K562 (cell line): Measurements from ENCODE around the gene SQOR. TPM values are rescaled to one million over a fixed set of nuclear protein-coding genes. Genes with fewer than 3 reads are reported as not detected.

Experiments used
- BHLHE40 ChIP-seq: IDR thresholded peaks from 2 replicates; pipeline ENCODE4 v1.6.1; 2011; ENCODE audit warnings: low read length, improper control_type of control experiment
- CBFA2T2 ChIP-seq: fragments of 450-650 bp; conservative IDR thresholded peaks from 2 replicates; pipeline ENCODE4 v1.6.1; 2017; ENCODE audit warnings: mild to moderate bottlenecking
- RFX1 ChIP-seq: fragments of 450-650 bp; IDR thresholded peaks from 2 replicates; pipeline ENCODE4 v1.6.1; 2016; ENCODE audit warnings: mild to moderate bottlenecking, moderate library complexity
- ZNF431 ChIP-seq: sonication (generic); formaldehyde crosslinking; IDR thresholded peaks from 2 replicates; pipeline ENCODE4 v1.8.0; 2022; ENCODE audit warnings: mild to moderate bottlenecking, missing genetic modification reagents
- polyA plus RNA-seq, 8 experiments: library from polyadenylated mRNA; depleted of rRNA in 4 of 8; stranded (reverse) in 5 of 8; unstranded in 3 of 8; fragments of >200 nt; fragmentation: Nextera tagmentation in 2 of 8; fragmentation: Illumina TruSeq in 1 of 8; extraction: Ambion mirVana in 2 of 8; extraction: Trizol in 1 of 8; gene quantifications; 2 replicates each; pipeline versions ENCODE4 v1.2.1 to v1.2.3, GENCODE V29; 2011 to 2014; ENCODE audit warnings: inconsistent platforms in 1 of 8, missing spikeins in 1 of 8
- total RNA-seq, 7 experiments: library from RNA; depleted of rRNA in 6 of 7; stranded (reverse); fragments of >200 nt in 6 of 7; fragmentation: Illumina TruSeq in 2 of 7; extraction: Trizol in 2 of 7; gene quantifications; 2 replicates each; pipeline versions ENCODE4 v1.2.1 to v1.2.3, GENCODE V29; 2011 to 2021; ENCODE audit warnings: low replicate concordance in 1 of 7
- TF ChIP-seq, protein P1 (sequence below): fragments of 450-650 bp; IDR thresholded peaks from 2 replicates; pipeline ENCODE4 v1.6.1; 2016; ENCODE audit warnings: mild to moderate bottlenecking, moderate library complexity
- TF ChIP-seq, protein P2 (sequence below), 2 experiments: fragments of 450-650 bp; formaldehyde crosslinking in 1 of 2; IDR thresholded peaks; 2 replicates each; pipeline versions ENCODE4 v1.4.0 to v1.6.1; 2014 to 2020; ENCODE audit warnings: mild to moderate bottlenecking in 2 of 2, borderline replicate concordance in 1 of 2, low read depth in 1 of 2

SQOR gene
- total and polyA plus RNA-seq, 9 of the 15 experiments (the other 6 are each of a cell fraction or from before 2014, with no cell fraction given), result 0.32 to 1.6 (median 1.1) TPM

DNA sequence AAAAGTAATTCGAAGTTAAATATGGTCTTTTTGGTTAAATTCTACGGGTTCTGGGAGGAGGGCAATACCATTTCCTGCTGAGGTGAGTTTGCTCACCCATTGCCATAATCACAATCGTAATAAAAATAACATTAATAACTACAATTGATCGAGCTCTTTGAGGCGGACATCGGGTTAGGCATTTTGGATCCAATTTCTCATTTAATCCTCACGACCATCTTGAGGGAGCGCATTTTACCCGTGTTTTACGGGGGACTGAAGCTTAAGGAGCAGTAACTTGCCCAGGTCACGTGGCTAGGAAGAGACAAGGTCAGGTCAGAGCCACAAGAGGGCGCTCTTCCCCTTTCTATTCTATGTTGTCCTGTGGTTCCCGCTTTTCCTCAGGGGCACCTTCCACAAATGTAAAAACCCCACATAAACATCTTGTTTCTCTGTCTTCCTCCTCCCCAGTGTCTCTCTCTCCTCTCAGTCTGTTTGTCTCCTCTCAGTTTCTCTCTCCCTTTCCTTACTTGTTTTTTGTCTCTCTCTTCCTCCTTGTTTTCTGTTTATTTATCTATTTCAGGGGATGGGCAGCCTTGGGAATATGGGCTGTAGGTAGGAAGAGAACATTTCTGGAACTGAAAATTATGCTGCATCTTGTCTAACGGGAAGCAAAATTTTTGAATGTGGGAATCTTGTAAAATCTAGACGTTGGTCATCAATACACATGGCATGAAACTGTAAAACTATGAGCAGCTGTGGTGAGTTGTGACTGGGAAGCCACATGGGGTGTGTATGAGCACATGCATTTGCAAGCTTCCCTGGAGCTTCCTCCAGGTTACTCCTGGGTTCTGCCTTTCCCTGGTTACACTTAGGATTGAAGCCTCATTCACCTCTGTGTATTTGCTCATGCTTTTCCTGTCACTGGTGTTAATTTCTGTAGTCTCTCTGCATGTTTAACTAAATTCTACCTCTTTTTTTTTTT, 71.0 kb downstream of the SQOR start (continued):
- TF ChIP-seq, protein P1, sequence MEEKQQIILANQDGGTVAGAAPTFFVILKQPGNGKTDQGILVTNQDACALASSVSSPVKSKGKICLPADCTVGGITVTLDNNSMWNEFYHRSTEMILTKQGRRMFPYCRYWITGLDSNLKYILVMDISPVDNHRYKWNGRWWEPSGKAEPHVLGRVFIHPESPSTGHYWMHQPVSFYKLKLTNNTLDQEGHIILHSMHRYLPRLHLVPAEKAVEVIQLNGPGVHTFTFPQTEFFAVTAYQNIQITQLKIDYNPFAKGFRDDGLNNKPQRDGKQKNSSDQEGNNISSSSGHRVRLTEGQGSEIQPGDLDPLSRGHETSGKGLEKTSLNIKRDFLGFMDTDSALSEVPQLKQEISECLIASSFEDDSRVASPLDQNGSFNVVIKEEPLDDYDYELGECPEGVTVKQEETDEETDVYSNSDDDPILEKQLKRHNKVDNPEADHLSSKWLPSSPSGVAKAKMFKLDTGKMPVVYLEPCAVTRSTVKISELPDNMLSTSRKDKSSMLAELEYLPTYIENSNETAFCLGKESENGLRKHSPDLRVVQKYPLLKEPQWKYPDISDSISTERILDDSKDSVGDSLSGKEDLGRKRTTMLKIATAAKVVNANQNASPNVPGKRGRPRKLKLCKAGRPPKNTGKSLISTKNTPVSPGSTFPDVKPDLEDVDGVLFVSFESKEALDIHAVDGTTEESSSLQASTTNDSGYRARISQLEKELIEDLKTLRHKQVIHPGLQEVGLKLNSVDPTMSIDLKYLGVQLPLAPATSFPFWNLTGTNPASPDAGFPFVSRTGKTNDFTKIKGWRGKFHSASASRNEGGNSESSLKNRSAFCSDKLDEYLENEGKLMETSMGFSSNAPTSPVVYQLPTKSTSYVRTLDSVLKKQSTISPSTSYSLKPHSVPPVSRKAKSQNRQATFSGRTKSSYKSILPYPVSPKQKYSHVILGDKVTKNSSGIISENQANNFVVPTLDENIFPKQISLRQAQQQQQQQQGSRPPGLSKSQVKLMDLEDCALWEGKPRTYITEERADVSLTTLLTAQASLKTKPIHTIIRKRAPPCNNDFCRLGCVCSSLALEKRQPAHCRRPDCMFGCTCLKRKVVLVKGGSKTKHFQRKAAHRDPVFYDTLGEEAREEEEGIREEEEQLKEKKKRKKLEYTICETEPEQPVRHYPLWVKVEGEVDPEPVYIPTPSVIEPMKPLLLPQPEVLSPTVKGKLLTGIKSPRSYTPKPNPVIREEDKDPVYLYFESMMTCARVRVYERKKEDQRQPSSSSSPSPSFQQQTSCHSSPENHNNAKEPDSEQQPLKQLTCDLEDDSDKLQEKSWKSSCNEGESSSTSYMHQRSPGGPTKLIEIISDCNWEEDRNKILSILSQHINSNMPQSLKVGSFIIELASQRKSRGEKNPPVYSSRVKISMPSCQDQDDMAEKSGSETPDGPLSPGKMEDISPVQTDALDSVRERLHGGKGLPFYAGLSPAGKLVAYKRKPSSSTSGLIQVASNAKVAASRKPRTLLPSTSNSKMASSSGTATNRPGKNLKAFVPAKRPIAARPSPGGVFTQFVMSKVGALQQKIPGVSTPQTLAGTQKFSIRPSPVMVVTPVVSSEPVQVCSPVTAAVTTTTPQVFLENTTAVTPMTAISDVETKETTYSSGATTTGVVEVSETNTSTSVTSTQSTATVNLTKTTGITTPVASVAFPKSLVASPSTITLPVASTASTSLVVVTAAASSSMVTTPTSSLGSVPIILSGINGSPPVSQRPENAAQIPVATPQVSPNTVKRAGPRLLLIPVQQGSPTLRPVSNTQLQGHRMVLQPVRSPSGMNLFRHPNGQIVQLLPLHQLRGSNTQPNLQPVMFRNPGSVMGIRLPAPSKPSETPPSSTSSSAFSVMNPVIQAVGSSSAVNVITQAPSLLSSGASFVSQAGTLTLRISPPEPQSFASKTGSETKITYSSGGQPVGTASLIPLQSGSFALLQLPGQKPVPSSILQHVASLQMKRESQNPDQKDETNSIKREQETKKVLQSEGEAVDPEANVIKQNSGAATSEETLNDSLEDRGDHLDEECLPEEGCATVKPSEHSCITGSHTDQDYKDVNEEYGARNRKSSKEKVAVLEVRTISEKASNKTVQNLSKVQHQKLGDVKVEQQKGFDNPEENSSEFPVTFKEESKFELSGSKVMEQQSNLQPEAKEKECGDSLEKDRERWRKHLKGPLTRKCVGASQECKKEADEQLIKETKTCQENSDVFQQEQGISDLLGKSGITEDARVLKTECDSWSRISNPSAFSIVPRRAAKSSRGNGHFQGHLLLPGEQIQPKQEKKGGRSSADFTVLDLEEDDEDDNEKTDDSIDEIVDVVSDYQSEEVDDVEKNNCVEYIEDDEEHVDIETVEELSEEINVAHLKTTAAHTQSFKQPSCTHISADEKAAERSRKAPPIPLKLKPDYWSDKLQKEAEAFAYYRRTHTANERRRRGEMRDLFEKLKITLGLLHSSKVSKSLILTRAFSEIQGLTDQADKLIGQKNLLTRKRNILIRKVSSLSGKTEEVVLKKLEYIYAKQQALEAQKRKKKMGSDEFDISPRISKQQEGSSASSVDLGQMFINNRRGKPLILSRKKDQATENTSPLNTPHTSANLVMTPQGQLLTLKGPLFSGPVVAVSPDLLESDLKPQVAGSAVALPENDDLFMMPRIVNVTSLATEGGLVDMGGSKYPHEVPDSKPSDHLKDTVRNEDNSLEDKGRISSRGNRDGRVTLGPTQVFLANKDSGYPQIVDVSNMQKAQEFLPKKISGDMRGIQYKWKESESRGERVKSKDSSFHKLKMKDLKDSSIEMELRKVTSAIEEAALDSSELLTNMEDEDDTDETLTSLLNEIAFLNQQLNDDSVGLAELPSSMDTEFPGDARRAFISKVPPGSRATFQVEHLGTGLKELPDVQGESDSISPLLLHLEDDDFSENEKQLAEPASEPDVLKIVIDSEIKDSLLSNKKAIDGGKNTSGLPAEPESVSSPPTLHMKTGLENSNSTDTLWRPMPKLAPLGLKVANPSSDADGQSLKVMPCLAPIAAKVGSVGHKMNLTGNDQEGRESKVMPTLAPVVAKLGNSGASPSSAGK, result peak; percentile 25; the same call in 1 of the 2 replicates
- TF ChIP-seq, protein P2, sequence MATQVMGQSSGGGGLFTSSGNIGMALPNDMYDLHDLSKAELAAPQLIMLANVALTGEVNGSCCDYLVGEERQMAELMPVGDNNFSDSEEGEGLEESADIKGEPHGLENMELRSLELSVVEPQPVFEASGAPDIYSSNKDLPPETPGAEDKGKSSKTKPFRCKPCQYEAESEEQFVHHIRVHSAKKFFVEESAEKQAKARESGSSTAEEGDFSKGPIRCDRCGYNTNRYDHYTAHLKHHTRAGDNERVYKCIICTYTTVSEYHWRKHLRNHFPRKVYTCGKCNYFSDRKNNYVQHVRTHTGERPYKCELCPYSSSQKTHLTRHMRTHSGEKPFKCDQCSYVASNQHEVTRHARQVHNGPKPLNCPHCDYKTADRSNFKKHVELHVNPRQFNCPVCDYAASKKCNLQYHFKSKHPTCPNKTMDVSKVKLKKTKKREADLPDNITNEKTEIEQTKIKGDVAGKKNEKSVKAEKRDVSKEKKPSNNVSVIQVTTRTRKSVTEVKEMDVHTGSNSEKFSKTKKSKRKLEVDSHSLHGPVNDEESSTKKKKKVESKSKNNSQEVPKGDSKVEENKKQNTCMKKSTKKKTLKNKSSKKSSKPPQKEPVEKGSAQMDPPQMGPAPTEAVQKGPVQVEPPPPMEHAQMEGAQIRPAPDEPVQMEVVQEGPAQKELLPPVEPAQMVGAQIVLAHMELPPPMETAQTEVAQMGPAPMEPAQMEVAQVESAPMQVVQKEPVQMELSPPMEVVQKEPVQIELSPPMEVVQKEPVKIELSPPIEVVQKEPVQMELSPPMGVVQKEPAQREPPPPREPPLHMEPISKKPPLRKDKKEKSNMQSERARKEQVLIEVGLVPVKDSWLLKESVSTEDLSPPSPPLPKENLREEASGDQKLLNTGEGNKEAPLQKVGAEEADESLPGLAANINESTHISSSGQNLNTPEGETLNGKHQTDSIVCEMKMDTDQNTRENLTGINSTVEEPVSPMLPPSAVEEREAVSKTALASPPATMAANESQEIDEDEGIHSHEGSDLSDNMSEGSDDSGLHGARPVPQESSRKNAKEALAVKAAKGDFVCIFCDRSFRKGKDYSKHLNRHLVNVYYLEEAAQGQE (IDR thresholded peaks at IDR 0.05; ENCODE audit: borderline replicate concordance), result peak; percentile 81
- TF ChIP-seq, protein P2 (CRISPR knock-in tag; IDR thresholded peaks at IDR 0.05; ENCODE audit: low read depth), result no peak
- TF ChIP-seq CBFA2T2 (peak; percentile 66), ZNF431 (CRISPR knock-in tag) (no peak), RFX1 (no peak), BHLHE40 (peak; percentile 82)
